ENCODE results near the gene FOXN3. TPM values are rescaled to one million over a fixed set of nuclear protein-coding genes. Genes with fewer than 3 reads are reported as not detected.
A peak's percentile ranks its signal among the peaks of the same experiment; 100 is the strongest.

FOXN3 gene
- total RNA-seq, 1 donor from 2014 or later, result 64.3 TPM

- DNase-seq (ENCODE audit: low spot score), result no peak
Observed at GRCh38 chr14:89336338-89336737, 80.7 kb downstream of the FOXN3 start.

DNA sequence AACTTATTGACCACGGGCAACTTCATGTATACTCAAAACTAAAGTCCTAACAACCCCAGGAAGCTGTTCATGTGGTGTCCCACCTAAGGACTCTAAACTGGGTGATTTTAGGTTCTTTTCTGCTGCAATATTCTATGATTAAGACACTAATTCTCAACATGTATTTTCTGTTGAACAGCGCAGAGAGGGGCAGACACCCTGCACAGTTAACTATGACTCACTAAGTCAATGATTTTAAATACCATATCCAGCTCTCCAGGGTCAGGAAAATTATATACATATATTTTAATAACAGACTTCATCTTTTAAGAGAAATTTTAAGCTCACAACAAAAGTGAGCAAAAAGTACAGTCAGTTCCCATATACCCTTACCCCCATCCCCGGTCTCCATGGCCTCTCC, 85.0 kb downstream of the FOXN3 start:
- no peak for DNase-seq (ENCODE audit: low spot score)

DNA sequence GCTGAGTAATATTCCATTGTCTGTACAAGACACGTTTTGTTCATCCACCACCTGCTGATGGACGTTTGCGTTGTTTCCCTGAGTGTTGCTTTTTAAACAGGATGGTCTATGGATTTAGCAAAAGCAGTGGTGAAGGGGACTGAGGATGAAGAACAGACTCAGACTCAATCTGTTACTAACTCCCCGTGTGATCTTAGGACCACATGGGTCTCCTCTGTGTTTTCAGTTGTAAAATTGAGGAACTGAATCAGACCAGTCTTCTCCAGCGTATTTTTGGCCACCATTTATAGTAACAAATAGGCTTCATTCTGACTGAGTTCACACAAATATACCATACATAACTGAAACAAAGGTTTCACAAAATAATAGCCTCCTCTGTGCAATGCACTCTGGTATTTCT, 85.6 kb downstream of the FOXN3 start:
- no peak for DNase-seq (ENCODE audit: low spot score)

- no peak for DNase-seq (ENCODE audit: low spot score)
Observed at GRCh38 chr14:89330236-89331002, 86.6 kb downstream of the FOXN3 start.

DNA sequence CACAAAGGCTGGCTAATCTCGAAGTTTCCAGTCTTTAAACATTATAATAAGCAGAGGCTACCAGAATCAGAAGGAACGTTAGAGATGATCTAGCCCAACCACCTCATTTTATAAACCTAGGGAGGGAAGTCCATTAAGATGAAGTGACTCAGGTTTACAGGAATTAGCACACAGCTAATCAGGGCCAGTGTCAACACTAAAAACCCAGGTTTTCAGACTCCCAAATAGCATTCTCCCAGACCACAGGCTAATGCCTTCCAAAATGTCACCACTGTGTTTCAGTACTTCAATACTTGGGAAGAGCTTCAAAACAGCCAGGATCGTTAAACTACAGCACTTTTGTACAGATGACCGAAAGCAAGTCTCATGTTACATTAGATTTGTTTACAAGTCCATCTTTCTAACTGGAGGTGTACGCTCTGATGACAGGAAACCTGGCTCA, 89.2 kb downstream of the FOXN3 start:
- no peak for DNase-seq (ENCODE audit: low spot score)

DNA sequence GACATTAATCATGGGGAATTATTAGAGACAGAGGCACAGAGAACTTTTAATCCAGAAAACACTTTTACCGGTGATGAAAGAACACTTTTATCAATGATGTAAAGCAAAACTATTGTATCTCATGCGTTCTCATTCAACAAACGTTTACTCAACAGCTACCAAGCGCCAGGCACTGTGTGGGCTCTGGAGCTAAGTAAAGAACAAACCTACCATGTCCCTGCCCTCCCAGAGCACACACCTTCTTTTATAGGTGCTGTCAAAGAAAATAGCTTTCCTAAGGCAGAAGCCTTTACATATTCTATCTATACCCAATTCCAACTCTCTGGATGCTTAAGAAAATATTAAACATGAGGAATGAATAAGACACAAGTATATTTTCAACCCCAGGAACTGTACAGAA, 91.1 kb downstream of the FOXN3 start:
- DNase-seq (ENCODE audit: low spot score), result no peak

DNA sequence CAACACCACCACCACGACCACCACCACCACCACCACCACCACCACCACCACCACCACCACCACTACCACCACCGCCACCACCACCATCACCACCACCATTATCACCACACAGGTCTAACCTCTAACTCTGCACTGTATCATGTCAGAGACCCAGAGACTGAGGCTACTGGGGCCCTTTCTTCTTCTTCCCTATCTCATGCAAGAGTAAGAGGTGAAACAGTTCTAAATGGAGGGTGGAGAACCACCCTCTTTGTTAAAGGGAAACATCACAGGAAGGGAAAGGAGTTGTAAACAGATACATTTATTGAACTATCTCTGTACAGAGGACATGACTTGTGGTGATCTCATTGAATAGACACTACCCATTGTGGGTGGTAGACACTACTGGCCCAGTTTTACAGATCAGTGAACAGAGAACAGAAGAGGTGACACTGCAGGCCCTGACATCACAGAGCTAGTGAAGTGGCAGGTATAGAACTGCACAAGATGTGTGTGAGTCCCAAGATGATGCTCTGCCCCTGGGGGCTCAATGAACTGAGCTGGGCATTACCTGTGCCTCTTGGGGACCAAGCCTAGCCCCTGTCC, 91.6 kb downstream of the FOXN3 start:
- DNase-seq (ENCODE audit: low spot score), result no peak

DNA sequence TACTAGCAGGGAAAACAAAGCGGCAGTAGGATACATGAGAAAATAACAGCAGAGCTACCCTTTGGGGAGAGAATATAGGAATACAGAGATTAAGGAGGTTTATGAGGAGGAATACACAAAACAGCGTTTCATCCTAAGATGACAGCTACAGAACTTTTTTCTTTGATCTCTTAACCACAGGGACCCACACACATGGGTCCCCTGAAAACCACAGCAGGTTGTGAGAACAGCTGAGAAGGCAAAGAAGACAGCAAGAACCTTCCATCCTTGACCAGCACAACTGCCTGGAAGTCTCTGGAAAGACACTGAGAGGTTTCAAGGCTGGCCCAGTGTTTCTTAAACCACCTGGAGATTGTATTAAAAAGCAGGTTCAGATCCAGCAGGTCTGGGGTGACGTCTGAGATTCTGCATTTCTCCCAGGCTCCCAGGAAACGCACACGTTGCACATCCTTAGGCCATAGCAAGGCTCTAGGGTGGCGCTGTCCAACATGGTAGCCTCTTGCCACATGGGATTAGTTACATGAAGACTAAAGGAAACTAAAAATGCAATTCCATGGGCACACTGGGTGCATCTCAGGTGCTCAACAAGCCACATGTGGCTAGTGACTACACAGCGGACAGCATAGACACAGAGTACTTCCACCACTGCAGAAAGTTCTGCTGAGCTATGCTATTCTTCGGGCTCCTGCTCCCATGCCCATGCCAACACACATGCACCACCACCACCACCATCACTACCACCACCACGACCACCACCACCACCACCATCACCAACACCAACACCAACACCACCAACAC, 92.3 kb downstream of the FOXN3 start:
- no peak for DNase-seq (ENCODE audit: low spot score)

DNA sequence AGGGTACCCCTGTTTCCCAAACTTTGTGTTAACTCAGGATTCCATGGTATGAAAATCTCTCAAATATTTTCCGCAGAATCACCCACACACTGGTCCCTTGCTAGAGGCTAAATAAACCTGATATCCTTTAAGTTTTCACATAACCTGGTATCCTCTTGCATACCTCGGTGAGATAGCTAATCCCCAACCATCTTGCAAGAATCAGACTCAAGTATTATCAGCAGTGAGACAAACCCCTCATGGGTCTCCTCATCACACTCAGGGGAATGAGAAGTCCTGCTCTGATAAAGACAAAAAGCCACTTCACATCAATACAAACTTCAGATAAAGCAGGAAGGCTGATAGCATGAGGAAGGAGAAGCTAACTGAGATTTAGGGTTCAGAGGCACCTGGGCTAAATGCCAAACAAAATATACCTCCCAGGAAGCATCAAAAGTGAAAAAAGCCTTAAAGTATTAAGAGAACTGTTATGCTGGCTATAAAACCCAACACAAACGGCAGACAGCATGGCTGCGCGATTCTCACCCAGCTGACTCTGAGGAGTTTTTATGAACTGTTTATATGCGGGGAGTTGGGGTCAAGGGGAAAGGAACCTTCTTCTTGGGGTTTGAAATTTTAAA, 96.5 kb downstream of the FOXN3 start:
- DNase-seq (ENCODE audit: low spot score), result no peak

GRCh38 chr14:89319687-89320086, 97.3 kb downstream of the FOXN3 start:
- no peak for DNase-seq (ENCODE audit: low spot score)

DNA sequence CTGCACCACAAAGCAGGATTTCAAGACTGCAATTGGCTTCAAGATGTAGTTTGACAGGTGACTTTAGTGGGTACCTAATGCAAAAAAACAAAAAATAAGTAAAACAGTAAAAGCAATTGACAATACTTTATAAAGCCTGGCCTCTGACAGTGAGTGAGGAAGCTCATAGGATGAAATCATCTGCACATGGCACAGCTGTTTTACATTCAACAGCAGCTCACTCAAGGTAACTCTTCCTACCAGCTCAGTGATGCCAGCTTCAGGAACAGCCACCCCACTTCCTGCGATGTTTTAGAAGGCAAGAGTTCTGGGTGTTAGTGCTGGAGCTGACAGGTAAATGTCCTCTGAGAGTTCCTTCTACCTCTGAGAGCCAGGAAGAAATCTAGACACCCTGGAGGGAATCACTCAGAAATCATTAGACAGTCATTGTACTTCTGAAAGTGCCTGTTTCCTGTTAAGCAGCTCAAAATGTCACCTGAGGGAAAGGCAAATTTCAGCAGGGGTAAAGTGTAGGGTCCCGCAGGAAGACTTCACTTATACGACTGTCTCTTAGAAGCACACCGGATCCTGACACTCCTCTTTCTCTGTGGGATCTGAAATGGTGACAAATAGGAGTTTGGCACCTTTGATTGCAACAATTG, 99.9 kb downstream of the FOXN3 start:
- DNase-seq (ENCODE audit: low spot score), result no peak

GRCh38 chr14:89315493-89316470, 101.3 kb downstream of the FOXN3 start:
- DNase-seq (ENCODE audit: low spot score), result no peak

DNA sequence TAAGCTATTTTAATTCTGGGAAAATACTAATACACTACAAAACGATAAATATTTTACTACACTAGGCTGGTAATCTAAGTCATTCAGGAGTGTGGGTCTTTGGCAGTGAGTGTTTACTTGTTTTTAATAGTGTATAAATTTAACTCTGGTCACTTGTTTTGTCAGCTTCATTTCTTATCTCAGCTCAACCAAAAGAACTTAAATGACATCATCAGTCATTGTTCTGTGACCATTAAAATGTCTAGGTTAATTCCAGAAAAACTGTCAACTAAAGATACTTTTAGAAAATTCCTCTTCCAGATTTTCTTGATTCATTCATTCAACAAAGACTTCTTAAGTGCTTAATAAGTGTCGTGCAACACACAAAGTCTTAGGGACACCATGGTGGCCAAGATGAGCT, 102.8 kb downstream of the FOXN3 start:
- DNase-seq (ENCODE audit: low spot score), result no peak

DNA sequence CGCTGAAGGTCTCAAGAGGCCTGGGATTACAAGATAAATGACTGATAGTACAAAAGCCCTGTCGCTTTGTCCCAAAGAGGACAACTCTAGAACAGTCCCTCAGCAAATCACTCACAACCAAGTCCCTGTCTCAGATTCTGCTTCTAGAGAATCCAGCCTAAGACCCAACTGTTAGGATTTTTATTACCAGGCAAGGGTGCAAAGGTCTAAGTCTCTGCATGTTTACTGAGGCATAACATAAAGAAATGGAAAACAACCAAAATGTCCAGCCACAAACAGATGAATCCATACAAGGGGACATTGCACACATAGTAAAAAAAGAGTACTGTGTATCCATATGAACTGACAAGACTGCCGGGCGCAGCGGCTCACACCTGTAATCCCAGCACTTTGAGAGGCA, 104.1 kb downstream of the FOXN3 start:
- no peak for DNase-seq (ENCODE audit: low spot score)

- DNase-seq (ENCODE audit: low spot score), result no peak
Observed at GRCh38 chr14:89310211-89310610, 106.8 kb downstream of the FOXN3 start.

DNA sequence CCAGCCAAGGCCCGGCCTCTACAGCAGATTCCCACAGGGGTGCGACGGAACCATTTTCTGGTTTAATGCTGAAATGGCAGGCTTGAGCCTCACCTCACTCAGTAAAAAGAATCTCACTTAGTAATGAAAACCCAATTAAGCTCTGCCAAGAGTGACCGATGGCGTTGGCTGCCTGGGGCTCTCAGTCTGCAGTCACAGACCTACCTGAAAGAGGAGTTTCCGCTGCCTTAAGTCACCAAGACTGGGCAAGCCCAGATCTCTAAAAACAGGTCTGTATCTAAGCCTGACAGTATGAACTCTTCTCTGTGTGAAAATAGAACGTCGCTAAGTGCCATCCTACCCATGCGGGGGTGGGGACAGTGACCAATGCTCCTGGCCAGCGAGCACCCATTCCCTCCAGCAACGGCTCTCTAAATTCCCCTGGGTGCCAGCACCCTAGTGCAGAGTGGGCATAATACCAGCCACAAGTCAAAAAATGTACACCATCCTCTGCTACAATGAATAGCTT, 107.3 kb downstream of the FOXN3 start:
- DNase-seq (ENCODE audit: low spot score), result no peak

- DNase-seq (ENCODE audit: low spot score), result peak; percentile 24
Observed at GRCh38 chr14:89308232-89308959, 108.6 kb downstream of the FOXN3 start.

- DNase-seq (ENCODE audit: low spot score), result no peak
Observed at GRCh38 chr14:89307409-89307808, 109.6 kb downstream of the FOXN3 start.

DNA sequence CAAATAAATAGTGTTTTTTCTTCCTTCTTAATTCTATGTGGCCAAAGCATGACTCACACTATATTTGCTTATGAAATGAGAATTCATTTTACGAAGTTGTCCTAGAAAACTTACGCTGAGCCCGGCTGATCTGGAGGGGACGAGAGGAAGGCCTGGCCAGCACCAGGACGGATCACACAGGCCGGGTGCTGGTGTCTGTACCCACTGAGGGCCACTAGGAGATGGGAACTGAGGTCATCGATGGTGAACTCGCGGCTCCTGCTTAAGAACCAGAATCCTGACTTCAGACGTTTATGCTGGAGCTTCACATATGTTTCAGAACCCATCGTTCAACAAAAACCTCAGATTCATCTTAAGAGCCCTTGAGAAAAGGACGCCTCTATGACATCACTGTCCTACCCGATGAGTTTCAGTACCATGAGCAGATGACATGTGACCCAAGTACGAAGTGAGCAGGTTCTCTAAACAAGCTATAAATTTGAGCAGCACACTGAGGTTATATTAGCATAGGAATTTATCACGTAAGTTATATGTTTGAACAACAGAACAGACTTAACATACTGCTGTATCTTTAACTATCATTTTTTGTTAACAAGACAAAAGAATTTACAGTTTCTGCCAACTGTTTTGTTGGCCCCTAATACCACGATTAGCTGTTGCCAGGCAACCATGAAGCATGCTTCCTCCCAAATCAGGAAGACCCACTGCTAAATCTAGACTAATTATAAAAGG, 111.9 kb downstream of the FOXN3 start:
- DNase-seq (ENCODE audit: low spot score), result peak; percentile 75
